Activated CD8-positive, alpha-beta T cell treated with anti-CD3 and anti-CD28 coated beads, Interleukin-2, amount 10 ng/mL, durations not matched to agents 7 days and 5 days (primary cell): Measurements from ENCODE around the gene TSPAN2. TPM values are rescaled to one million over a fixed set of nuclear protein-coding genes. Genes with fewer than 3 reads are reported as not detected.

Experiments used
- ATAC-seq: fragments of 150-1000 bp; cut with Tn5 transposase; one replicate; pipeline ENCODE4 v1.10.0; 2021; ENCODE audit warnings: moderate library complexity
- CTCF ChIA-PET: fragments of 350-600 bp; sonication (Branson Sonifier 250); formaldehyde crosslinking; loops from one replicate; lab custom pipeline; 2021; ENCODE audit warnings: antibody characterized with exemption; lab: Charles Lee
- POLR2A ChIA-PET: fragments of 350-600 bp; sonication (Branson Sonifier 250); formaldehyde crosslinking; loops from one replicate; lab custom pipeline; 2021; ENCODE audit warnings: antibody characterized with exemption; lab: Charles Lee
- DNase-seq: peaks from one replicate; pipeline ENCODE4 v3.0.0-alpha.2; 2020
- H3K27ac Mint-ChIP-seq: one replicate; pipeline ENCODE4 v1.8.0; 2021; ENCODE audit warnings: mild to moderate bottlenecking, mixed read lengths
- H3K27me3 Mint-ChIP-seq: one replicate; pipeline ENCODE4 v1.8.0; 2021; ENCODE audit warnings: low read depth, mixed read lengths
- H3K36me3 Mint-ChIP-seq: one replicate; pipeline ENCODE4 v1.8.0; 2021; ENCODE audit warnings: low read depth, mixed read lengths
- H3K4me1 Mint-ChIP-seq: one replicate; pipeline ENCODE4 v1.8.0; 2021; ENCODE audit warnings: low read depth, mixed read lengths
- H3K4me3 Mint-ChIP-seq: one replicate; pipeline ENCODE4 v1.8.0; 2021; ENCODE audit warnings: mild to moderate bottlenecking, mixed read lengths
- H3K9me3 Mint-ChIP-seq: one replicate; pipeline ENCODE4 v1.8.0; 2022; ENCODE audit warnings: mixed read lengths; ENCODE audit not compliant: insufficient read depth
- total RNA-seq, 2 experiments: library from RNA; stranded (reverse); gene quantifications; one replicate each; pipeline ENCODE4 v1.2.3, GENCODE V29; 2021

Gene TSPAN2
- total RNA-seq, 2 experiments from 2014 or later, result 0.31 to 0.84 TPM

GRCh38 chr1:115129071-115129640 lies 39.9 kb upstream of the TSPAN2 start:
- Mint-ChIP-seq H3K27ac (no peak overlapping the region), H3K4me1 (no peaks in the 10 kb centered on the region), H3K27me3 (peaks cover 6% of the 10 kb centered on the region), H3K36me3 (peaks cover 2% of the 10 kb centered on the region), H3K4me3 (no peak overlapping the region), H3K9me3 (peaks cover 3% of the 10 kb centered on the region)
- no peak for ATAC-seq
- CTCF ChIA-PET, result interaction anchor here (1.1 to 1.5 kb wide), 2 partner anchors 9 to 11 kb away, joined by 3 to 6 read pairs; no protein-coding TSS in a partner anchor
- POLR2A ChIA-PET, result no interaction called here
- no peak for DNase-seq

GRCh38 chr1:115127539-115127938 lies 38.2 kb upstream of the TSPAN2 start:
- CTCF ChIA-PET, result no interaction called here
- no peak overlapping the region for H3K27ac Mint-ChIP-seq
- DNase-seq (no peak), ATAC-seq (no peak)
- H3K4me1 Mint-ChIP-seq, result no peaks in the 10 kb centered on the region
- POLR2A ChIA-PET, result no interaction called here
- H3K36me3 Mint-ChIP-seq, result peaks cover 2% of the 10 kb centered on the region
- peaks cover 7% of the 10 kb centered on the region for H3K27me3 Mint-ChIP-seq
- H3K9me3 Mint-ChIP-seq, result peaks cover 5% of the 10 kb centered on the region
- H3K4me3 Mint-ChIP-seq, result no peak overlapping the region

GRCh38 chr1:115126516-115126915 lies 37.2 kb upstream of the TSPAN2 start:
- ChIA-PET CTCF (interaction anchor here (0.7 kb wide), 1 partner anchor 12 kb away, joined by 3 read pairs; no protein-coding TSS in a partner anchor), POLR2A (no interaction called here)
- peaks cover 13% of the 10 kb centered on the region for H3K9me3 Mint-ChIP-seq
- DNase-seq, result no peak
- no peak overlapping the region for H3K4me3 Mint-ChIP-seq
- no peak overlapping the region for H3K27ac Mint-ChIP-seq
- peaks cover 2% of the 10 kb centered on the region for H3K36me3 Mint-ChIP-seq
- no peak for ATAC-seq
- H3K27me3 Mint-ChIP-seq, result peaks cover 7% of the 10 kb centered on the region
- no peaks in the 10 kb centered on the region for H3K4me1 Mint-ChIP-seq

GRCh38 chr1:115123116-115123515 lies 33.8 kb upstream of the TSPAN2 start:
- Mint-ChIP-seq H3K4me3 (no peak overlapping the region), H3K27me3 (peaks cover 7% of the 10 kb centered on the region), H3K4me1 (no peaks in the 10 kb centered on the region), H3K27ac (no peak overlapping the region), H3K9me3 (peaks cover 13% of the 10 kb centered on the region), H3K36me3 (peaks cover 2% of the 10 kb centered on the region)
- CTCF ChIA-PET, result interaction anchor here (0.7 kb wide), 1 partner anchor 11 kb away, joined by 3 read pairs; no protein-coding TSS in a partner anchor
- POLR2A ChIA-PET, result no interaction called here
- ATAC-seq, result no peak
- no peak for DNase-seq

GRCh38 chr1:115121793-115122192 lies 32.5 kb upstream of the TSPAN2 start:
- Mint-ChIP-seq H3K27ac (no peak overlapping the region), H3K36me3 (peaks cover 2% of the 10 kb centered on the region), H3K9me3 (peaks cover 13% of the 10 kb centered on the region), H3K4me1 (no peaks in the 10 kb centered on the region), H3K4me3 (no peak overlapping the region), H3K27me3 (peaks cover 7% of the 10 kb centered on the region)
- no peak for DNase-seq
- ChIA-PET CTCF (interaction anchor here (1.0 kb wide), 1 partner anchor 21 kb away, joined by 3 read pairs; no protein-coding TSS in a partner anchor), POLR2A (no interaction called here)
- no peak for ATAC-seq

GRCh38 chr1:115120296-115120695 lies 31.0 kb upstream of the TSPAN2 start:
- Mint-ChIP-seq H3K27ac (no peak overlapping the region), H3K4me1 (no peaks in the 10 kb centered on the region), H3K4me3 (no peak overlapping the region), H3K27me3 (peaks cover 7% of the 10 kb centered on the region), H3K9me3 (peaks cover 13% of the 10 kb centered on the region), H3K36me3 (peaks cover 2% of the 10 kb centered on the region)
- CTCF ChIA-PET, result no interaction called here
- DNase-seq (no peak), ATAC-seq (no peak)
- POLR2A ChIA-PET, result no interaction called here

GRCh38 chr1:115118611-115119010 lies 29.3 kb upstream of the TSPAN2 start:
- ATAC-seq, result no peak
- CTCF ChIA-PET, result no interaction called here
- no peaks in the 10 kb centered on the region for H3K36me3 Mint-ChIP-seq
- POLR2A ChIA-PET, result no interaction called here
- no peak for DNase-seq
- no peaks in the 10 kb centered on the region for H3K4me1 Mint-ChIP-seq
- no peak overlapping the region for H3K4me3 Mint-ChIP-seq
- H3K9me3 Mint-ChIP-seq, result peaks cover 8% of the 10 kb centered on the region
- no peak overlapping the region for H3K27ac Mint-ChIP-seq
- H3K27me3 Mint-ChIP-seq, result peaks cover 1% of the 10 kb centered on the region

GRCh38 chr1:115118086-115118485 lies 28.8 kb upstream of the TSPAN2 start:
- ChIA-PET CTCF (no interaction called here), POLR2A (no interaction called here)
- Mint-ChIP-seq H3K4me1 (no peaks in the 10 kb centered on the region), H3K4me3 (no peak overlapping the region), H3K27ac (no peak overlapping the region), H3K27me3 (peaks cover 1% of the 10 kb centered on the region), H3K9me3 (peaks cover 8% of the 10 kb centered on the region), H3K36me3 (no peaks in the 10 kb centered on the region)
- DNase-seq (no peak), ATAC-seq (no peak)

GRCh38 chr1:115117298-115117697 lies 28.0 kb upstream of the TSPAN2 start:
- H3K36me3 Mint-ChIP-seq, result no peaks in the 10 kb centered on the region
- H3K4me3 Mint-ChIP-seq, result no peak overlapping the region
- H3K27ac Mint-ChIP-seq, result no peak overlapping the region
- peaks cover 1% of the 10 kb centered on the region for H3K27me3 Mint-ChIP-seq
- peaks cover 8% of the 10 kb centered on the region for H3K9me3 Mint-ChIP-seq
- ChIA-PET CTCF (no interaction called here), POLR2A (no interaction called here)
- ATAC-seq, result no peak
- H3K4me1 Mint-ChIP-seq, result peaks cover 2% of the 10 kb centered on the region
- DNase-seq, result no peak

GRCh38 chr1:115116512-115116911 lies 27.2 kb upstream of the TSPAN2 start:
- CTCF ChIA-PET, result interaction anchor here (0.7 kb wide), 1 partner anchor 136 kb away, joined by 3 read pairs; no protein-coding TSS in a partner anchor
- Mint-ChIP-seq H3K9me3 (no peaks in the 10 kb centered on the region), H3K4me1 (peaks cover 2% of the 10 kb centered on the region), H3K27ac (no peak overlapping the region), H3K36me3 (no peaks in the 10 kb centered on the region), H3K4me3 (no peak overlapping the region), H3K27me3 (peaks cover 1% of the 10 kb centered on the region)
- ATAC-seq (no peak), DNase-seq (no peak)
- POLR2A ChIA-PET, result no interaction called here

- Mint-ChIP-seq H3K27me3 (peaks cover 1% of the 10 kb centered on the region), H3K27ac (no peak overlapping the region), H3K36me3 (no peaks in the 10 kb centered on the region), H3K4me1 (peaks cover 2% of the 10 kb centered on the region), H3K9me3 (no peaks in the 10 kb centered on the region), H3K4me3 (no peak overlapping the region)
- ChIA-PET POLR2A (no interaction called here), CTCF (interaction anchor here (0.7 kb wide), 1 partner anchor 136 kb away, joined by 3 read pairs; no protein-coding TSS in a partner anchor)
- ATAC-seq (no peak), DNase-seq (no peak)
Observed at GRCh38 chr1:115115521-115116161, 26.3 kb upstream of the TSPAN2 start.

- no peaks in the 10 kb centered on the region for H3K9me3 Mint-ChIP-seq
- ATAC-seq (no peak), DNase-seq (no peak)
- H3K27me3 Mint-ChIP-seq, result peaks cover 1% of the 10 kb centered on the region
- no peak overlapping the region for H3K4me3 Mint-ChIP-seq
- no peaks in the 10 kb centered on the region for H3K36me3 Mint-ChIP-seq
- POLR2A ChIA-PET, result no interaction called here
- no peak overlapping the region for H3K27ac Mint-ChIP-seq
- peaks cover 2% of the 10 kb centered on the region for H3K4me1 Mint-ChIP-seq
- CTCF ChIA-PET, result interaction anchor here (0.9 to 4.4 kb wide), 10 partner anchors 15 to 137 kb away, joined by 3 to 41 read pairs (median 24); no protein-coding TSS in a partner anchor
Observed at GRCh38 chr1:115114308-115114707, 25.0 kb upstream of the TSPAN2 start.
